Testis (tissue), 2 donors: Measurements from ENCODE around the gene L3MBTL3.

Source experiments
- POLR2A ChIP-seq: fragments of 450-650 bp; IDR thresholded peaks from one replicate; pipeline ENCODE4 v1.6.1; 2017; ENCODE audit warnings: antibody characterized with exemption, mild to moderate bottlenecking, moderate library complexity
- TF ChIP-seq, protein P1 (sequence below), 3 experiments: fragments of 450-650 bp in 2 of 3; fragments of 200-600 bp in 1 of 3; sonication (generic) in 1 of 3; IDR thresholded peaks; one replicate each; pipeline ENCODE4 v1.5.1; 2016 to 2019; ENCODE audit warnings: antibody characterized with exemption in 3 of 3, mild to moderate bottlenecking in 2 of 3, moderate library complexity in 1 of 3

DNA sequence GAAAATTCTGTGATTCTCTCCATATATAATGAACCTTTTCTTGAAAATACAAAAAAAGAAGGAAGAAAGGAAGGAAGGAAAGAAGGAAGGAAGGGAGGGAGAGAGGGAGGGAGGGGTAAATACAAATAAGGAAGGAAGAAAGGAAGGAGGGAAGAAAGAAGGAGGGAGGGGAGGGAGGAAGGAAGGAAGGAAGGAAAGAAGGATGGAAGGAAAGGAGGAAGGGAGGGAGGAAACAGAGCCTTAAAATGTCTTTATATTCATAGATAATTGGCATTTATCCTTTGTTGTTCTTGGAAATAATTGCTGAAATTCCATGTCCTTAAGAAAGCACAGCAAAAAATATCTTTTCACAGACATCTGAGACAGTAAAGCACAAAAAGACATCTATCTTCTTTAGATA is 164.1 kb downstream of the L3MBTL3 start:
- TF ChIP-seq, protein P1, sequence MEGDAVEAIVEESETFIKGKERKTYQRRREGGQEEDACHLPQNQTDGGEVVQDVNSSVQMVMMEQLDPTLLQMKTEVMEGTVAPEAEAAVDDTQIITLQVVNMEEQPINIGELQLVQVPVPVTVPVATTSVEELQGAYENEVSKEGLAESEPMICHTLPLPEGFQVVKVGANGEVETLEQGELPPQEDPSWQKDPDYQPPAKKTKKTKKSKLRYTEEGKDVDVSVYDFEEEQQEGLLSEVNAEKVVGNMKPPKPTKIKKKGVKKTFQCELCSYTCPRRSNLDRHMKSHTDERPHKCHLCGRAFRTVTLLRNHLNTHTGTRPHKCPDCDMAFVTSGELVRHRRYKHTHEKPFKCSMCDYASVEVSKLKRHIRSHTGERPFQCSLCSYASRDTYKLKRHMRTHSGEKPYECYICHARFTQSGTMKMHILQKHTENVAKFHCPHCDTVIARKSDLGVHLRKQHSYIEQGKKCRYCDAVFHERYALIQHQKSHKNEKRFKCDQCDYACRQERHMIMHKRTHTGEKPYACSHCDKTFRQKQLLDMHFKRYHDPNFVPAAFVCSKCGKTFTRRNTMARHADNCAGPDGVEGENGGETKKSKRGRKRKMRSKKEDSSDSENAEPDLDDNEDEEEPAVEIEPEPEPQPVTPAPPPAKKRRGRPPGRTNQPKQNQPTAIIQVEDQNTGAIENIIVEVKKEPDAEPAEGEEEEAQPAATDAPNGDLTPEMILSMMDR (IDR thresholded peaks at IDR 0.05): no peak
- no peak for TF ChIP-seq POLR2A
